ENCODE results near the gene USH1G. TPM values are rescaled to one million over a fixed set of nuclear protein-coding genes. Genes with fewer than 3 reads are reported as not detected.

The USH1G gene
- total and polyA plus RNA-seq, 2 donors = 0.09 to 0.14 TPM

GRCh38 chr17:74954665-74955421 is 31.8 kb upstream of the USH1G start:
- 76% methylated on average over 13 of the region's 13 CpGs for WGBS
- H3K4me1 ChIP-seq (ENCODE audit: control insufficient read depth in 2 of 2, insufficient read depth in 2 of 2, low read length in 2 of 2) = no peaks in the 10 kb centered on the region
- peaks cover 0 to 43% of the 10 kb centered on the region in 2 donors for H3K27me3 ChIP-seq (ENCODE audit: control insufficient read depth in 2 of 2, insufficient read depth in 1 of 2, low read length in 1 of 2)
- H3K36me3 ChIP-seq (ENCODE audit: control insufficient read depth in 2 of 2, insufficient read depth in 2 of 2, low read length in 1 of 2) = no peaks in the 10 kb centered on the region
- no peak for DNase-seq (ENCODE audit: low read depth in 6 of 9, low spot score in 9 of 9)
- no peak overlapping the region for H3K4me3 ChIP-seq (ENCODE audit: low read length in 2 of 2)
- H3K9me3 ChIP-seq (ENCODE audit: control insufficient read depth in 2 of 2, insufficient read depth in 1 of 2, low read length in 1 of 2) = peaks cover 0 to 5% of the 10 kb centered on the region in 2 donors
- no peak overlapping the region for H3K27ac ChIP-seq (ENCODE audit: low read depth in 1 of 2, low read length in 1 of 2)

DNA sequence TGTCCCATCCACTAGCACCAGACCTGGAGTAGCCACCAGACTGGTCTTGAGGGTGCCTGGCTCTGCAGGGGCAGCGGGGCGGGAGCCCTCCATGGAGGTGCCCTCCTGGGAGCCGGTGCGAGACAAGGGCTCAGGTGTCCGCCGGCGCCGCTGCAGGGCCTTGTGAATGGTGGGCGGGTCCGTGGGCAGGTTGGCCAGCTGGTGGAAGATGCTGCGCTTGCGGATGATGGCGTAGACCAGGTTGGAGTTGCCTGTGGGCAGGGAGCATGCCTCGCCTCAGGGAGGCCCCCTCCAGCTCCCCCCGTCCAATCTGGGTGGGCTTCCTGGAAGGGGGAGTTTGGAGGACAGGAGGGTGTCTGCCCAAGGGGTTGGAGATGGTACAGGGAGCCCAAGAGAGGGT is 31.1 kb upstream of the USH1G start:
- H3K4me1 ChIP-seq (ENCODE audit: control insufficient read depth in 2 of 2, insufficient read depth in 2 of 2, low read length in 2 of 2) = no peaks in the 10 kb centered on the region
- H3K4me3 ChIP-seq (ENCODE audit: low read length in 2 of 2) = no peak overlapping the region
- H3K27me3 ChIP-seq (ENCODE audit: control insufficient read depth in 2 of 2, insufficient read depth in 1 of 2, low read length in 1 of 2) = peaks cover 0 to 49% of the 10 kb centered on the region in 2 donors
- H3K9me3 ChIP-seq (ENCODE audit: control insufficient read depth in 2 of 2, insufficient read depth in 1 of 2, low read length in 1 of 2) = peaks cover 0 to 5% of the 10 kb centered on the region in 2 donors
- 96% methylated on average over 15 of the region's 15 CpGs for WGBS
- H3K36me3 ChIP-seq (ENCODE audit: control insufficient read depth in 2 of 2, insufficient read depth in 2 of 2, low read length in 1 of 2) = no peaks in the 10 kb centered on the region
- DNase-seq (ENCODE audit: low read depth in 6 of 9, low spot score in 9 of 9) = no peak
- H3K27ac ChIP-seq (ENCODE audit: low read depth in 1 of 2, low read length in 1 of 2) = no peak overlapping the region

GRCh38 chr17:74953134-74953687 is 30.2 kb upstream of the USH1G start:
- Histone ChIP-seq H3K36me3 (ENCODE audit: control insufficient read depth in 2 of 2, insufficient read depth in 2 of 2, low read length in 1 of 2) (no peaks in the 10 kb centered on the region), H3K27me3 (ENCODE audit: control insufficient read depth in 2 of 2, insufficient read depth in 1 of 2, low read length in 1 of 2) (peaks cover 0 to 47% of the 10 kb centered on the region in 2 donors), H3K4me1 (ENCODE audit: control insufficient read depth in 2 of 2, insufficient read depth in 2 of 2, low read length in 2 of 2) (no peaks in the 10 kb centered on the region), H3K9me3 (ENCODE audit: control insufficient read depth in 2 of 2, insufficient read depth in 1 of 2, low read length in 1 of 2) (peaks cover 0 to 5% of the 10 kb centered on the region in 2 donors), H3K4me3 (ENCODE audit: low read length in 2 of 2) (no peak overlapping the region), H3K27ac (ENCODE audit: low read depth in 1 of 2, low read length in 1 of 2) (no peak overlapping the region)
- no peak for DNase-seq (ENCODE audit: low read depth in 6 of 9, low spot score in 9 of 9)
- 88% methylated on average over 11 of the region's 11 CpGs for WGBS

DNA sequence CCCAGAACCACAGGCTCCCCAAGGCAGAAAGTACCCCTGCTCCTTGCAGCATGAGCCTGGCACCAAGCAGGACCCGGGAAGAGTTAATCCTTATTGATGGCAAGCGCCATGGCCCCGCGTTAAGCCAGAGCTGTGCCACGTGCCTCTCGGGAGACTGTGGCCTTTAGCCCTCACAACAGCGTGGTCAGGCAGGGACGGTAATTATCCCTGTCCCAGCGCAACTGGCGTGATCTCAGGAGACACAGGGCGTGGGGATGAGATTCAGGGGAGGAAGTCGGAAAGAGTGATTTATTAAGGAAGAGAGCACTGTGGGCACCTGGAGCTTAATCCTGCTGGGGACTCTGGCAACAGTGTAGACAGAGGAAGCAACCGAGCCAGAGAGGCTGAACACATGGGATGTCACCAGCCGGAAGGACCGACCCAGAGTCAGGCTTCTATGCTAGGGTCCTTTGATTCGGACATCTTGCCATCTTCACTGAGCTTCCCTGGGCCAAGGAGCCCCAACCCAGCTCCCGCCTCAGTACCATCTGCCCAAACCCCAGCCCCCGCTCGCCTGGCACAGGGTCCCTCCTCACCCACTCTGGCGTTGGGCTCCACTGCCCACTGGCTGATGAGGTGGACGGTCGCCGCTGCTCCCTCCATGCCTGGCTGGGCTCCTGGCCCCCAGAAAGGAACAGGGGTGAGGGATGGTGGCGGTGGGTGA is 29.5 kb upstream of the USH1G start:
- no peak overlapping the region for H3K4me3 ChIP-seq (ENCODE audit: low read length in 2 of 2)
- H3K9me3 ChIP-seq (ENCODE audit: control insufficient read depth in 2 of 2, insufficient read depth in 1 of 2, low read length in 1 of 2) = peaks cover 0 to 5% of the 10 kb centered on the region in 2 donors
- no peak for DNase-seq (ENCODE audit: low read depth in 6 of 9, low spot score in 9 of 9)
- H3K27me3 ChIP-seq (ENCODE audit: control insufficient read depth in 2 of 2, insufficient read depth in 1 of 2, low read length in 1 of 2) = peaks cover 0 to 46% of the 10 kb centered on the region in 2 donors
- H3K4me1 ChIP-seq (ENCODE audit: control insufficient read depth in 2 of 2, insufficient read depth in 2 of 2, low read length in 2 of 2) = no peaks in the 10 kb centered on the region
- no peak overlapping the region for H3K27ac ChIP-seq (ENCODE audit: low read depth in 1 of 2, low read length in 1 of 2)
- no peaks in the 10 kb centered on the region for H3K36me3 ChIP-seq (ENCODE audit: control insufficient read depth in 2 of 2, insufficient read depth in 2 of 2, low read length in 1 of 2)
- WGBS = 83% methylated on average over 24 of the region's 24 CpGs

GRCh38 chr17:74951680-74952421 is 28.8 kb upstream of the USH1G start:
- no peaks in the 10 kb centered on the region for H3K36me3 ChIP-seq (ENCODE audit: control insufficient read depth in 2 of 2, insufficient read depth in 2 of 2, low read length in 1 of 2)

DNA sequence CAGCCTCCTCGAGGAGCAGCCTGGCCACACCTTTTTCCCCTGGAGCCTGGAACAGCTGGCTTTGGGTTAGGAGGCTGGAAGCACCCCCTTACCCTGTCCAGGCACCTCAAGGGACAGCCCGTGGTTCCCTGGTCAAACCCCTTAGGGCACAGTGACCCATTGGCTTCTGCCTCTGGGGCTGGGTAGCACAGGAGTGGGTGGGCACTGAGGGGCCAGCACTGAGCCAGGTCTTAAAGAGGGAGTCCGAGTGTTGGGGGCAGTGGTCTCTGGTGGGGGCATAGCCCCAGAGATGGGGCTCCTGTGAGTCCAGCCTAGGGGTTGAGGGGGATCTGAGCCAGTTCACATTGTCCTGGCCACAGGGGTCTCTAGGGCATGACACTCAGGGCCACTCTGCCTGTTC is 28.0 kb upstream of the USH1G start:
- Histone ChIP-seq H3K4me1 (ENCODE audit: control insufficient read depth in 2 of 2, insufficient read depth in 2 of 2, low read length in 2 of 2) (no peaks in the 10 kb centered on the region), H3K27me3 (ENCODE audit: control insufficient read depth in 2 of 2, insufficient read depth in 1 of 2, low read length in 1 of 2) (peaks cover 0 to 59% of the 10 kb centered on the region in 2 donors), H3K9me3 (ENCODE audit: control insufficient read depth in 2 of 2, insufficient read depth in 1 of 2, low read length in 1 of 2) (peaks cover 0 to 5% of the 10 kb centered on the region in 2 donors), H3K4me3 (ENCODE audit: low read length in 2 of 2) (no peak overlapping the region), H3K36me3 (ENCODE audit: control insufficient read depth in 2 of 2, insufficient read depth in 2 of 2, low read length in 1 of 2) (no peaks in the 10 kb centered on the region), H3K27ac (ENCODE audit: low read depth in 1 of 2, low read length in 1 of 2) (no peak overlapping the region)
- 87% methylated on average over 3 of the region's 3 CpGs for WGBS
- no peak for DNase-seq (ENCODE audit: low read depth in 6 of 9, low spot score in 9 of 9)

More at GRCh38 chr17:74951680-74952421, 28.8 kb upstream of the USH1G start:
- H3K9me3 ChIP-seq (ENCODE audit: control insufficient read depth in 2 of 2, insufficient read depth in 1 of 2, low read length in 1 of 2) = peaks cover 0 to 5% of the 10 kb centered on the region in 2 donors
- DNase-seq (ENCODE audit: low read depth in 6 of 9, low spot score in 9 of 9) = no peak
- no peak overlapping the region for H3K4me3 ChIP-seq (ENCODE audit: low read length in 2 of 2)
- 80% methylated on average over 32 of the region's 32 CpGs for WGBS
- no peaks in the 10 kb centered on the region for H3K4me1 ChIP-seq (ENCODE audit: control insufficient read depth in 2 of 2, insufficient read depth in 2 of 2, low read length in 2 of 2)
- peaks cover 0 to 52% of the 10 kb centered on the region in 2 donors for H3K27me3 ChIP-seq (ENCODE audit: control insufficient read depth in 2 of 2, insufficient read depth in 1 of 2, low read length in 1 of 2)
- no peak overlapping the region for H3K27ac ChIP-seq (ENCODE audit: low read depth in 1 of 2, low read length in 1 of 2)

GRCh38 chr17:74950207-74950606 is 27.2 kb upstream of the USH1G start:
- Histone ChIP-seq H3K27me3 (ENCODE audit: control insufficient read depth in 2 of 2, insufficient read depth in 1 of 2, low read length in 1 of 2) (peaks cover 0 to 63% of the 10 kb centered on the region in 2 donors), H3K9me3 (ENCODE audit: control insufficient read depth in 2 of 2, insufficient read depth in 1 of 2, low read length in 1 of 2) (peaks cover 0 to 5% of the 10 kb centered on the region in 2 donors), H3K4me1 (ENCODE audit: control insufficient read depth in 2 of 2, insufficient read depth in 2 of 2, low read length in 2 of 2) (no peaks in the 10 kb centered on the region), H3K27ac (ENCODE audit: low read depth in 1 of 2, low read length in 1 of 2) (no peak overlapping the region), H3K36me3 (ENCODE audit: control insufficient read depth in 2 of 2, insufficient read depth in 2 of 2, low read length in 1 of 2) (no peaks in the 10 kb centered on the region), H3K4me3 (ENCODE audit: low read length in 2 of 2) (no peak overlapping the region)
- no peak for DNase-seq (ENCODE audit: low read depth in 6 of 9, low spot score in 9 of 9)
- 86% methylated on average over 8 of the region's 8 CpGs for WGBS

GRCh38 chr17:74949455-74950115 is 26.5 kb upstream of the USH1G start:
- 75% methylated on average over 12 of the region's 12 CpGs for WGBS
- H3K4me3 ChIP-seq (ENCODE audit: low read length in 2 of 2) = no peak overlapping the region
- H3K9me3 ChIP-seq (ENCODE audit: control insufficient read depth in 2 of 2, insufficient read depth in 1 of 2, low read length in 1 of 2) = peaks cover 0 to 5% of the 10 kb centered on the region in 2 donors
- no peaks in the 10 kb centered on the region for H3K36me3 ChIP-seq (ENCODE audit: control insufficient read depth in 2 of 2, insufficient read depth in 2 of 2, low read length in 1 of 2)
- no peaks in the 10 kb centered on the region for H3K4me1 ChIP-seq (ENCODE audit: control insufficient read depth in 2 of 2, insufficient read depth in 2 of 2, low read length in 2 of 2)
- H3K27ac ChIP-seq (ENCODE audit: low read depth in 1 of 2, low read length in 1 of 2) = no peak overlapping the region
- no peak for DNase-seq (ENCODE audit: low read depth in 6 of 9, low spot score in 9 of 9)
- H3K27me3 ChIP-seq (ENCODE audit: control insufficient read depth in 2 of 2, insufficient read depth in 1 of 2, low read length in 1 of 2) = peaks cover 0 to 67% of the 10 kb centered on the region in 2 donors

Measured in thymus (tissue), 11 donors.